HG03378 (cell line): ENCODE data around the gene INTS11.

Experiments used
- ATAC-seq: cut with Tn5 transposase; IDR thresholded peaks from one replicate; pipeline ENCODE4 v1.9.1; 2021; ENCODE audit warnings: mild to moderate bottlenecking, moderate library complexity; ENCODE audit not compliant: unreplicated experiment

Gene INTS11

GRCh38 chr1:1345384-1345783, 20.9 kb upstream of the INTS11 start:
- no peak for ATAC-seq

- ATAC-seq: no peak
Measured at GRCh38 chr1:1344655-1345361, 20.3 kb upstream of the INTS11 start.

GRCh38 chr1:1343811-1344421, 19.5 kb upstream of the INTS11 start:
- ATAC-seq: no peak

GRCh38 chr1:1342584-1343115, 18.2 kb upstream of the INTS11 start:
- ATAC-seq: no peak

GRCh38 chr1:1342061-1342562, 17.7 kb upstream of the INTS11 start:
- no peak for ATAC-seq

- ATAC-seq: no peak
Measured at GRCh38 chr1:1341549-1342021, 17.1 kb upstream of the INTS11 start.

GRCh38 chr1:1340791-1341548, 16.5 kb upstream of the INTS11 start:
- ATAC-seq: no peak

GRCh38 chr1:1340185-1340584, 15.7 kb upstream of the INTS11 start:
- no peak for ATAC-seq

- no peak for ATAC-seq
Measured at GRCh38 chr1:1338278-1338677, 13.8 kb upstream of the INTS11 start.

- ATAC-seq: no peak
Measured at GRCh38 chr1:1337793-1338147, 13.3 kb upstream of the INTS11 start.

GRCh38 chr1:1336931-1337792, 12.7 kb upstream of the INTS11 start:
- no peak for ATAC-seq

GRCh38 chr1:1336446-1336845, 12.0 kb upstream of the INTS11 start:
- no peak for ATAC-seq

GRCh38 chr1:1335792-1336248, 11.4 kb upstream of the INTS11 start:
- no peak for ATAC-seq

GRCh38 chr1:1335283-1335682, 10.8 kb upstream of the INTS11 start:
- ATAC-seq: no peak

GRCh38 chr1:1334835-1335234, 10.4 kb upstream of the INTS11 start:
- ATAC-seq: no peak

GRCh38 chr1:1333551-1334241, 9.2 kb upstream of the INTS11 start:
- ATAC-seq: no peak

- no peak for ATAC-seq
Measured at GRCh38 chr1:1332774-1333480, 8.5 kb upstream of the INTS11 start.

- ATAC-seq: no peak
Measured at GRCh38 chr1:1332031-1332755, 7.7 kb upstream of the INTS11 start.
